HepG2 (cell line): ENCODE data around the gene GADL1. TPM values are rescaled to one million over a fixed set of nuclear protein-coding genes. Genes with fewer than 3 reads are reported as not detected.

Experiments
- ATAC-seq: fragments of 200-7000 bp; cut with Tn5 transposase; 3 replicates; pipeline ENCODE4 v1.9.1; 2020; ENCODE audit warnings: mild to moderate bottlenecking, moderate library complexity
- BruUV-seq: library from RNA; stranded (reverse); fragments of 400-500 nt; replicated peaks from 2 replicates; lab custom pipeline; 2021; lab: Mats Ljungman, UMichigan
- CTCF ChIA-PET: fragments of 300-600 bp; formaldehyde crosslinking; extraction: SDS; loops from one replicate; lab custom pipeline; 2021; ENCODE audit warnings: low total read pairs, inconsistent platforms, low intra/inter-chr PET ratio; lab: Yijun Ruan, JAX
- POLR2A ChIA-PET: fragments of 350-600 bp; sonication (Branson Sonifier 250); formaldehyde crosslinking; loops from one replicate; lab custom pipeline; 2020; ENCODE audit warnings: antibody characterized with exemption, inconsistent platforms; lab: Yijun Ruan, JAX
- DNase-seq: peaks from one replicate; pipeline ENCODE4 v3.0.0-alpha.2; 2015; ENCODE audit warnings: low spot score
- FAIRE-seq: peaks from 3 replicates; lab custom pipeline; 2011; peaks lifted over from hg19 to GRCh38; lab: Jason Lieb, UNC
- H2AFZ ChIP-seq: one replicate; pipeline ENCODE4 v1.6.1; 2011; ENCODE audit warnings: low read length, inconsistent platforms
- H3K27ac ChIP-seq: fragments of 300-600 bp; 3 replicates; pipeline ENCODE4 v1.8.0; 2011; ENCODE audit warnings: mixed run types, mild to moderate bottlenecking, mixed read lengths, low read length, inconsistent platforms; ENCODE audit not compliant: insufficient read depth; ENCODE audit errors: extremely low read length
- H3K27me3 ChIP-seq, 2 experiments: fragments of 200-600 bp in 1 of 2; 2 replicates in 1 of 2; 3 replicates in 1 of 2; pipeline versions ENCODE4 v1.6.0 to v1.8.0; 2011; ENCODE audit warnings: low read length in 2 of 2, mild to moderate bottlenecking in 2 of 2, moderate library complexity in 2 of 2, inconsistent platforms in 1 of 2; ENCODE audit not compliant: insufficient read depth in 2 of 2, control insufficient read depth in 1 of 2
- H3K36me3 ChIP-seq, 2 experiments: fragments of 200-600 bp in 1 of 2; replicated peaks in 1 of 2; 2 replicates in 1 of 2; 3 replicates in 1 of 2; pipeline versions ENCODE4 v1.5.1 to v1.8.0; 2011; ENCODE audit warnings: low read length in 2 of 2, inconsistent platforms in 1 of 2; ENCODE audit not compliant: insufficient read depth in 2 of 2, control insufficient read depth in 1 of 2
- H3K4me1 ChIP-seq: 2 replicates; pipeline ENCODE4 v1.5.1; 2012; ENCODE audit warnings: low read length, inconsistent platforms; ENCODE audit not compliant: insufficient read depth
- H3K4me2 ChIP-seq: 2 replicates; pipeline ENCODE4 v1.6.0; 2011; ENCODE audit warnings: low read depth, low read length, inconsistent platforms
- H3K4me3 ChIP-seq, 3 experiments: fragments of 200-600 bp in 1 of 3; sonication (generic), shearing (Covaris generic) in 1 of 3; replicated peaks in 1 of 3; 2 replicates each; pipeline ENCODE4 v1.5.1; 2011 to 2016; ENCODE audit warnings: low read length in 3 of 3, inconsistent platforms in 2 of 3, low read depth in 2 of 3, mild to moderate bottlenecking in 2 of 3, control low read depth in 1 of 3, mixed read lengths in 1 of 3; ENCODE audit not compliant: insufficient read depth in 1 of 3
- H3K79me2 ChIP-seq: one replicate; pipeline ENCODE4 v1.6.1; 2011; ENCODE audit warnings: low read length, inconsistent platforms; ENCODE audit not compliant: insufficient read depth
- H3K9ac ChIP-seq: 2 replicates; pipeline ENCODE4 v1.6.0; 2011; ENCODE audit warnings: mild to moderate bottlenecking, low read depth, low read length, inconsistent platforms; ENCODE audit not compliant: insufficient read depth
- H3K9me3 ChIP-seq: 2 replicates; pipeline ENCODE4 v1.5.1; 2012; ENCODE audit warnings: mild to moderate bottlenecking, low read length
- H4K20me1 ChIP-seq: 2 replicates; pipeline ENCODE4 v1.6.0; 2011; ENCODE audit warnings: inconsistent platforms, mild to moderate bottlenecking, low read length, moderate library complexity; ENCODE audit not compliant: insufficient read depth
- DMAP1 ChIP-seq: IDR thresholded peaks from 2 replicates; pipeline ENCODE4 v1.6.1; 2016
- SALL1 ChIP-seq: sonication (generic); formaldehyde crosslinking; IDR thresholded peaks from 2 replicates; pipeline ENCODE4 v1.8.0; 2022; ENCODE audit warnings: mild to moderate bottlenecking, missing genetic modification reagents
- ZFP82 ChIP-seq: sonication (generic); formaldehyde crosslinking; IDR thresholded peaks from 2 replicates; pipeline ENCODE4 v1.5.1; 2020; ENCODE audit warnings: mild to moderate bottlenecking, missing genetic modification reagents, borderline replicate concordance
- ZFY ChIP-seq: sonication (generic); formaldehyde crosslinking; IDR thresholded peaks from 2 replicates; pipeline ENCODE4 v1.4.0; 2020; ENCODE audit warnings: missing genetic modification reagents
- ZMYM3 ChIP-seq: sonication (generic); formaldehyde crosslinking; IDR thresholded peaks from 2 replicates; pipeline ENCODE4 v1.5.1; 2020; ENCODE audit warnings: mild to moderate bottlenecking, missing genetic modification reagents
- ZNF20 ChIP-seq: sonication (generic); formaldehyde crosslinking; IDR thresholded peaks from 2 replicates; pipeline ENCODE4 v1.4.0; 2020; ENCODE audit warnings: mild to moderate bottlenecking, moderate library complexity, missing genetic modification reagents
- ZNF510 ChIP-seq: sonication (generic); formaldehyde crosslinking; IDR thresholded peaks from 2 replicates; pipeline ENCODE4 v1.4.0; 2020; ENCODE audit warnings: low read depth, mild to moderate bottlenecking, missing genetic modification reagents
- WGBS: methylation state at CpG from one replicate; pipeline ENCODE4 v1.1.6; 2017; ENCODE audit warnings: low lambda C conversion rate; 5-methylcytosine and 5-hydroxymethylcytosine counted together
- in situ Hi-C: cut with HindIII; loops from 2 replicates; pipeline ENCODE4 v1.10.0; 2017; ENCODE audit warnings: low pct_unique_long_range_greater_than_20kb; ENCODE audit not compliant: extremely low pct_ligation_motif_present
- intact Hi-C: fragments of 100-400 bp; cut with micrococcal nuclease; formaldehyde crosslinking; loops from one replicate; pipeline ENCODE4 v1.10.0; 2022; ENCODE audit not compliant: unreplicated experiment
- polyA plus RNA-seq, 8 experiments: library from polyadenylated mRNA; depleted of rRNA in 3 of 8; stranded (reverse) in 7 of 8; unstranded in 1 of 8; fragments of >200 nt; fragmentation: Illumina TruSeq in 4 of 8; extraction: Trizol in 4 of 8; gene quantifications; 2 replicates each; pipeline versions ENCODE4 v1.2.1 to v1.2.3, GENCODE V29; 2011 to 2016; ENCODE audit warnings: low read depth in 4 of 8, missing spikeins in 1 of 8, mixed read lengths in 1 of 8; ENCODE audit not compliant: insufficient read depth in 1 of 8
- total RNA-seq, 5 experiments: library from RNA; depleted of rRNA; stranded (reverse); fragments of >200 nt; fragmentation: Illumina TruSeq; extraction: Trizol; gene quantifications; 2 replicates each; pipeline ENCODE4 v1.2.3, GENCODE V29; 2016; ENCODE audit warnings: low read depth in 1 of 5
- TF ChIP-seq, protein P1 (sequence below): sonication (generic); formaldehyde crosslinking; IDR thresholded peaks from 2 replicates; pipeline ENCODE4 v1.8.1; 2023; ENCODE audit warnings: mild to moderate bottlenecking, missing genetic modification reagents
- TF ChIP-seq, protein P2 (sequence below): sonication (generic); formaldehyde crosslinking; IDR thresholded peaks from 2 replicates; pipeline ENCODE4 v1.4.0; 2020; ENCODE audit warnings: mild to moderate bottlenecking, missing genetic modification reagents

The GADL1 gene
- total and polyA plus RNA-seq, 2 of the 13 experiments (the other 11 are each of a cell fraction or from before 2014, with no cell fraction given): not detected

DNA sequence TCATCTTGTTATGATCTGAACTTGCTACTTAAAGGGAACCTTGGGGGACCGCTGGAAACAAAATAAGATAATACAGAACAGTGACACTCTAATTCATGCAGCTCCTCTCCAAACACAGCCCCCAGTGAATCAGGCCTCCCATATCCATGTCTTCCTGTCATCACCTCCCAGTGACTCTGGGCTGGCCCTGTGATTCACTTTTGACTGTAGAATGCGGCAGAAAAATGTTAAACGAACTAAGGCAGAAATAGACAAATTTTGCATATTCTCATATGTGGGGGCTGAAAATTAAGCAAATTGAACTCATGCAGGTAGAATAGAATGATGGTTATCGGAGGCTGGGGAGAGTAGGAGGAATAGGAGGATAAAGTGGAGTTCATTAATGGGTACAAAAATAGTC, 20.2 kb upstream of the GADL1 start (continued):
- no peak for TF ChIP-seq DMAP1 (CRISPR knock-in tag)
- TF ChIP-seq ZFP82: no peak
- TF ChIP-seq ZNF510 (CRISPR knock-in tag): no peak
- TF ChIP-seq, protein P1, sequence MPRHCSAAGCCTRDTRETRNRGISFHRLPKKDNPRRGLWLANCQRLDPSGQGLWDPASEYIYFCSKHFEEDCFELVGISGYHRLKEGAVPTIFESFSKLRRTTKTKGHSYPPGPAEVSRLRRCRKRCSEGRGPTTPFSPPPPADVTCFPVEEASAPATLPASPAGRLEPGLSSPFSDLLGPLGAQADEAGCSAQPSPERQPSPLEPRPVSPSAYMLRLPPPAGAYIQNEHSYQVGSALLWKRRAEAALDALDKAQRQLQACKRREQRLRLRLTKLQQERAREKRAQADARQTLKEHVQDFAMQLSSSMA (CRISPR knock-in tag): no peak
- TF ChIP-seq ZNF20 (CRISPR knock-in tag): no peak
- TF ChIP-seq, protein P2, sequence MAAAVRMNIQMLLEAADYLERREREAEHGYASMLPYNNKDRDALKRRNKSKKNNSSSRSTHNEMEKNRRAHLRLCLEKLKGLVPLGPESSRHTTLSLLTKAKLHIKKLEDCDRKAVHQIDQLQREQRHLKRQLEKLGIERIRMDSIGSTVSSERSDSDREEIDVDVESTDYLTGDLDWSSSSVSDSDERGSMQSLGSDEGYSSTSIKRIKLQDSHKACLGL (CRISPR knock-in tag): no peak
- no peak for TF ChIP-seq SALL1

DNA sequence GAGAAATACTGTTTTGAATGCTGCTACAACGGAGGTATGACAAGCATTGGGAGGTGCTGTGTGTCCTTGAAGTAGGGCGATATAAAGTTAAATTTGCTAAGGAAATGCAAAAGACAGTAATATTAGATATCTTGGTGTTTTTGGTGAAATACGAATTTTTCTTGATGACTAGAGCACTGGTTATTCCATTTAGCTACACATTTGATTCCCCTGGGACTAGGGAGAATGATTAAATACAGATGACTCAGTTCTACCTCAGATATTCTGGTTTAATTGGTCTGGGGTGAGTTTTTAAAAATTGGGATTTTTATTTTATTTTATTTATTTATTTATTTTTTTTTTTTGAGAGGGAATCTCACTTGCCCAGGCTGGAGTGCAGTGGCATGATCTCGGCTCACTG, 18.7 kb upstream of the GADL1 start:
- ChIA-PET CTCF (no interaction called here), POLR2A (no interaction called here)
- no peak overlapping the region for H3K4me2 ChIP-seq
- H3K4me3 ChIP-seq: no peak overlapping the region
- no peaks in the 10 kb centered on the region for H3K4me1 ChIP-seq
- H4K20me1 ChIP-seq: no peaks in the 10 kb centered on the region
- no peak overlapping the region for H3K27ac ChIP-seq
- in situ Hi-C loops: no loop called here
- no TSS peak for BruUV-seq
- ATAC-seq: no peak
- no peaks in the 10 kb centered on the region for H3K36me3 ChIP-seq
- no peak for DNase-seq
- no peak for FAIRE-seq
- intact Hi-C loops: no loop called here
- WGBS: 9% methylated on average over 4 of the region's 4 CpGs
- H2AFZ ChIP-seq: no peak overlapping the region
- no peaks in the 10 kb centered on the region for H3K9me3 ChIP-seq
- no peak overlapping the region for H3K9ac ChIP-seq
- 0 out of 5 replicates have a peak, but pooled peaks cover 0 to 5% of the 10 kb centered on the region in 2 experiments for H3K27me3 ChIP-seq
- no peaks in the 10 kb centered on the region for H3K79me2 ChIP-seq
- TF ChIP-seq ZMYM3 (CRISPR knock-in tag) (no peak), ZFY (CRISPR knock-in tag) (no peak)
